H1 (cell line): ENCODE results near the gene CNGA1. TPM values are rescaled to one million over a fixed set of nuclear protein-coding genes. Genes with fewer than 3 reads are reported as not detected.

Experiments
- CTCF ChIA-PET: fragments of 300-600 bp; sonication (Branson Sonifier 250); formaldehyde crosslinking; loops from one replicate; lab custom pipeline; 2021; ENCODE audit not compliant: partially characterized antibody; lab: Charles Lee
- POLR2A ChIA-PET: fragments of 300-600 bp; sonication (Branson Sonifier 250); formaldehyde crosslinking; loops from one replicate; lab custom pipeline; 2021; ENCODE audit warnings: inconsistent platforms; ENCODE audit not compliant: partially characterized antibody; lab: Charles Lee
- DNase-seq, 2 experiments: peaks; one replicate each; pipeline versions ENCODE4 v3.0.0 to v3.0.0-alpha.2; 2010 to 2022; ENCODE audit warnings: low spot score in 2 of 2, low read depth in 1 of 2, mixed read lengths in 1 of 2
- FAIRE-seq: peaks from 2 replicates; lab custom pipeline; 2011; peaks lifted over from hg19 to GRCh38; lab: Jason Lieb, UNC
- H2AFZ ChIP-seq: 2 replicates; pipeline ENCODE4 v1.8.1; 2012; ENCODE audit warnings: low read length, inconsistent platforms
- H2AK5ac ChIP-seq: 2 replicates; pipeline ENCODE4 v1.6.1; 2013; ENCODE audit warnings: low read depth, low read length
- H2BK120ac ChIP-seq: replicated peaks from 2 replicates; pipeline ENCODE3; 2013; ENCODE audit warnings: low read depth, low read length, inconsistent platforms
- H2BK12ac ChIP-seq: 2 replicates; pipeline ENCODE4 v1.6.1; 2013; ENCODE audit warnings: low read depth, low read length
- H2BK15ac ChIP-seq: 2 replicates; pipeline ENCODE4 v1.6.1; 2013; ENCODE audit warnings: low read length
- H2BK20ac ChIP-seq: 2 replicates; pipeline ENCODE4 v1.6.1; 2013; ENCODE audit warnings: low read length
- H2BK5ac ChIP-seq: 2 replicates; pipeline ENCODE4 v1.6.1; 2013; ENCODE audit warnings: low read depth, low read length
- H3K14ac ChIP-seq: 2 replicates; pipeline ENCODE4 v1.6.1; 2013; ENCODE audit warnings: inconsistent platforms; ENCODE audit not compliant: insufficient read length
- H3K18ac ChIP-seq: 2 replicates; pipeline ENCODE4 v1.6.1; 2013; ENCODE audit warnings: low read length; ENCODE audit errors: extremely low read depth
- H3K23ac ChIP-seq: 2 replicates; pipeline ENCODE4 v1.6.1; 2013; ENCODE audit warnings: inconsistent platforms; ENCODE audit not compliant: insufficient read length
- H3K23me2 ChIP-seq: 2 replicates; pipeline ENCODE4 v1.6.1; 2013; ENCODE audit warnings: low read depth, low read length
- H3K27ac ChIP-seq: 2 replicates; pipeline ENCODE4 v1.6.1; 2011; ENCODE audit warnings: low read depth, low read length, inconsistent platforms
- H3K27me3 ChIP-seq, 4 experiments: replicated peaks in 1 of 4; 1 replicate in 1 of 4; 2 replicates in 3 of 4; pipeline versions ENCODE4 v1.6.1 to v1.8.1; 2011 to 2013; ENCODE audit warnings: low read length in 3 of 4, mild to moderate bottlenecking in 3 of 4, inconsistent platforms in 2 of 4, mixed read lengths in 2 of 4, moderate library complexity in 1 of 4; ENCODE audit not compliant: control insufficient read depth in 3 of 4, insufficient read depth in 3 of 4; ENCODE audit errors: extremely low read depth in 1 of 4
- H3K36me3 ChIP-seq, 4 experiments: 2 replicates each; pipeline versions ENCODE4 v1.6.1 to v1.8.1; 2011 to 2013; ENCODE audit warnings: mild to moderate bottlenecking in 4 of 4, low read length in 3 of 4, moderate library complexity in 2 of 4, control low read depth in 1 of 4, inconsistent platforms in 1 of 4; ENCODE audit not compliant: insufficient read depth in 4 of 4, control insufficient read depth in 2 of 4
- H3K4ac ChIP-seq: replicated peaks from 2 replicates; pipeline ENCODE3; 2013; ENCODE audit warnings: low read length, low read depth, mixed read lengths, inconsistent platforms; ENCODE audit not compliant: insufficient read length
- H3K4me1 ChIP-seq, 4 experiments: replicated peaks in 1 of 4; 1 replicate in 1 of 4; 2 replicates in 3 of 4; pipeline versions ENCODE4 v1.6.1 to v1.8.1; 2011 to 2013; ENCODE audit warnings: low read length in 3 of 4, inconsistent platforms in 2 of 4, mixed read lengths in 1 of 4; ENCODE audit not compliant: insufficient read depth in 4 of 4, control insufficient read depth in 3 of 4
- H3K4me2 ChIP-seq, 2 experiments: 2 replicates each; pipeline versions ENCODE4 v1.6.1 to v1.8.1; 2011 to 2013; ENCODE audit warnings: low read depth in 2 of 2, low read length in 2 of 2, control low read depth in 1 of 2, inconsistent platforms in 1 of 2, mild to moderate bottlenecking in 1 of 2; ENCODE audit not compliant: insufficient read depth in 1 of 2
- H3K4me3 ChIP-seq, 4 experiments: fragments of 200-600, 300-600 bp in 1 of 4; sonication (generic), shearing (Covaris generic), sonication (Bioruptor Twin) in 1 of 4; 2 replicates each; pipeline versions ENCODE4 v1.5.1 to v1.8.1; 2011 to 2016; ENCODE audit warnings: low read length in 4 of 4, low read depth in 3 of 4, control low read depth in 2 of 4, inconsistent platforms in 2 of 4, mild to moderate bottlenecking in 2 of 4, mixed read lengths in 1 of 4, moderate library complexity in 1 of 4; ENCODE audit not compliant: insufficient read depth in 2 of 4; ENCODE audit errors: extremely low read depth in 1 of 4
- H3K56ac ChIP-seq: replicated peaks from 2 replicates; pipeline ENCODE3; 2013; ENCODE audit warnings: low read depth, mild to moderate bottlenecking, mixed read lengths, low read length, inconsistent platforms; ENCODE audit not compliant: insufficient read length
- H3K79me1 ChIP-seq: 2 replicates; pipeline ENCODE4 v1.6.1; 2013; ENCODE audit warnings: low read depth, low read length, control low read depth
- H3K79me2 ChIP-seq, 2 experiments: 2 replicates each; pipeline versions ENCODE4 v1.6.1 to v1.8.1; 2012 to 2013; ENCODE audit warnings: low read length in 2 of 2, mild to moderate bottlenecking in 2 of 2, inconsistent platforms in 1 of 2; ENCODE audit not compliant: insufficient read depth in 2 of 2, control insufficient read depth in 1 of 2
- H3K9ac ChIP-seq, 4 experiments: replicated peaks in 1 of 4; 1 replicate in 1 of 4; 2 replicates in 3 of 4; pipeline versions ENCODE4 v1.6.1 to v1.8.1; 2011 to 2013; ENCODE audit warnings: low read depth in 3 of 4, low read length in 3 of 4, control low read depth in 2 of 4, mild to moderate bottlenecking in 2 of 4, moderate library complexity in 2 of 4, inconsistent platforms in 1 of 4; ENCODE audit errors: extremely low read depth in 1 of 4
- H3K9me3 ChIP-seq, 2 experiments: 2 replicates each; pipeline versions ENCODE4 v1.6.1 to v1.8.1; 2012 to 2013; ENCODE audit warnings: mild to moderate bottlenecking in 2 of 2, moderate library complexity in 2 of 2, control low read depth in 1 of 2, inconsistent platforms in 1 of 2, low read depth in 1 of 2, low read length in 1 of 2, mixed read lengths in 1 of 2; ENCODE audit not compliant: insufficient read depth in 2 of 2
- H4K20me1 ChIP-seq, 2 experiments: replicated peaks in 1 of 2; 2 replicates each; pipeline versions ENCODE3 to v1.8.1; 2011 to 2013; ENCODE audit warnings: inconsistent platforms in 2 of 2, low read length in 2 of 2, mild to moderate bottlenecking in 1 of 2; ENCODE audit not compliant: insufficient read depth in 2 of 2, control insufficient read depth in 1 of 2
- H4K5ac ChIP-seq: 2 replicates; pipeline ENCODE4 v1.6.1; 2013; ENCODE audit warnings: low read length, low read depth, mixed read lengths, inconsistent platforms; ENCODE audit not compliant: insufficient read length
- H4K8ac ChIP-seq: 2 replicates; pipeline ENCODE4 v1.8.0; 2013; ENCODE audit warnings: mild to moderate bottlenecking, moderate library complexity, low read length, inconsistent platforms; ENCODE audit not compliant: insufficient read depth; ENCODE audit errors: extremely low read depth
- H4K91ac ChIP-seq: replicated peaks from 2 replicates; pipeline ENCODE3; 2013; ENCODE audit warnings: low read length, mixed read lengths, inconsistent platforms; ENCODE audit not compliant: insufficient read length
- ATF3 ChIP-seq: IDR thresholded peaks from 2 replicates; pipeline ENCODE4 v1.6.1; 2011; ENCODE audit warnings: low read depth, mild to moderate bottlenecking, low read length; ENCODE audit not compliant: insufficient read depth
- BCL11A ChIP-seq, 2 experiments: IDR thresholded peaks; one replicate each; pipeline ENCODE4 v1.6.1; 2011; ENCODE audit warnings: low read depth in 2 of 2, low read length in 2 of 2, mild to moderate bottlenecking in 2 of 2
- CBX8 ChIP-seq: fragments of 300-800, 300-1000 bp; sonication (generic); IDR thresholded peaks from 2 replicates; pipeline ENCODE4 v1.7.1; 2016; ENCODE audit warnings: low read depth, low read length, borderline replicate concordance
- CREB1 ChIP-seq: IDR thresholded peaks from 2 replicates; pipeline ENCODE4 v1.6.1; 2012; ENCODE audit warnings: inconsistent platforms
- EGR1 ChIP-seq: IDR thresholded peaks from 2 replicates; pipeline ENCODE4 v1.6.1; 2011; ENCODE audit warnings: low read depth, low read length, borderline replicate concordance
- FOSL1 ChIP-seq: IDR thresholded peaks from 2 replicates; pipeline ENCODE4 v1.6.1; 2011; ENCODE audit warnings: mild to moderate bottlenecking, low read depth, low read length, moderate library complexity; ENCODE audit not compliant: insufficient read depth
- NRF1 ChIP-seq: IDR thresholded peaks from 2 replicates; pipeline ENCODE4 v1.6.1; 2011; ENCODE audit warnings: mild to moderate bottlenecking, low read depth, low read length, improper control_type of control experiment
- RNF2 ChIP-seq: fragments of 200-900, 300-1000 bp; sonication (generic); IDR thresholded peaks from 2 replicates; pipeline ENCODE4 v1.7.1; 2016; ENCODE audit warnings: borderline replicate concordance, low read depth, mild to moderate bottlenecking, antibody characterized with exemption, low read length; ENCODE audit not compliant: poor library complexity, severe bottlenecking; ENCODE audit errors: missing control alignments
- SP1 ChIP-seq: IDR thresholded peaks from 2 replicates; pipeline ENCODE4 v1.6.1; 2011; ENCODE audit warnings: low read depth, low read length
- TEAD4 ChIP-seq: IDR thresholded peaks from 2 replicates; pipeline ENCODE4 v1.6.1; 2012; ENCODE audit warnings: low read depth, low read length, inconsistent platforms, mixed read lengths
- WGBS, 2 experiments: shearing (Covaris generic) in 1 of 2; methylation state at CpG; one replicate each; pipeline versions ENCODE4 v1.1.6 to v1.1.7; 2013 to 2015; ENCODE audit warnings: low lambda C conversion rate in 2 of 2, mixed read lengths in 2 of 2, inconsistent platforms in 1 of 2, low coverage in 1 of 2, missing lambda C conversion rate in 1 of 2; ENCODE audit not compliant: insufficient replicate concordance in 2 of 2, insufficient coverage in 1 of 2, insufficient read length in 1 of 2; ENCODE audit errors: extremely low coverage in 1 of 2, missing lambda C conversion rate in 1 of 2; 5-methylcytosine and 5-hydroxymethylcytosine counted together
- polyA plus RNA-seq, 7 experiments: library from polyadenylated mRNA; depleted of rRNA in 3 of 7; stranded (reverse) in 5 of 7; unstranded in 2 of 7; fragments of >200 nt in 5 of 7; fragments of 200-250 nt in 2 of 7; gene quantifications; 1 replicate in 5 of 7; 2 replicates in 1 of 7; 4 replicates in 1 of 7; pipeline versions ENCODE4 v1.2.1 to v1.2.3, GENCODE V29; 2011 to 2013; ENCODE audit warnings: missing spikeins in 2 of 7, mixed read lengths in 2 of 7
- total RNA-seq: library from RNA; stranded (reverse); fragmentation: NEBNext Ultra II Directional; extraction: Animal tissue kit (Norgen Biotek cat#: 25700); gene quantifications from 2 replicates; pipeline ENCODE4 v1.2.1, GENCODE V29; 2021
- TF ChIP-seq, protein P1 (sequence below), 3 experiments: IDR thresholded peaks; 1 replicate in 2 of 3; 2 replicates in 1 of 3; pipeline versions ENCODE4 v1.5.1 to v1.6.1; 2011; ENCODE audit warnings: low read length in 3 of 3, mild to moderate bottlenecking in 3 of 3, inconsistent platforms in 2 of 3, low read depth in 1 of 3, moderate library complexity in 1 of 3; ENCODE audit not compliant: insufficient read depth in 1 of 3; ENCODE audit errors: control extremely low read depth in 1 of 3

The CNGA1 gene
- total and polyA plus RNA-seq, 2 of the 8 experiments (the other 6 are each of a cell fraction or from before 2014, with no cell fraction given) = 0.17 to 0.54 TPM

GRCh38 chr4:48047896-48048295 lies 31.4 kb upstream of the CNGA1 start:
- H4K20me1 ChIP-seq = no peaks in the 10 kb centered on the region
- H4K8ac ChIP-seq = no peak overlapping the region
- H2BK120ac ChIP-seq = no peak overlapping the region
- H3K18ac ChIP-seq = no peak overlapping the region
- no peaks in the 10 kb centered on the region for H3K79me1 ChIP-seq
- WGBS, 2 experiments = 100% methylated on average over 1 of the region's 1 CpG; no CpG with 5 or more reads in 1 of the 2 experiments
- no peaks in the 10 kb centered on the region for H3K23me2 ChIP-seq
- ChIA-PET POLR2A (interaction anchor here (0.9 kb wide), 1 partner anchor 11 kb away, joined by 4 read pairs; no protein-coding TSS in a partner anchor), CTCF (interaction anchor here (0.8 to 9.3 kb wide), 4 partner anchors 11 to 115 kb away, joined by 3 to 85 read pairs (median 3); no protein-coding TSS in a partner anchor)
- no peak overlapping the region for H4K91ac ChIP-seq
- FAIRE-seq (no peak), DNase-seq (no peak)
- no peaks in the 10 kb centered on the region for H3K27me3 ChIP-seq
- H3K27ac ChIP-seq = no peak overlapping the region
- H2AFZ ChIP-seq = no peak overlapping the region
- H3K4ac ChIP-seq = no peak overlapping the region
- no peaks in the 10 kb centered on the region; a peak in 1 of 7 replicates for H3K4me1 ChIP-seq
- no peaks in the 10 kb centered on the region for H3K79me2 ChIP-seq
- H3K9ac ChIP-seq = no peak overlapping the region; a peak in 2 of 7 replicates
- H3K14ac ChIP-seq = no peak overlapping the region
- H4K5ac ChIP-seq = no peak overlapping the region
- no peak overlapping the region for H2AK5ac ChIP-seq
- no peak overlapping the region for H3K23ac ChIP-seq
- no peak overlapping the region for H2BK20ac ChIP-seq
- no peak overlapping the region for H2BK5ac ChIP-seq
- no peak overlapping the region for H3K56ac ChIP-seq
- H3K36me3 ChIP-seq = no peaks in the 10 kb centered on the region
- H3K4me3 ChIP-seq = no peak overlapping the region
- H2BK12ac ChIP-seq = no peak overlapping the region
- no peak overlapping the region for H2BK15ac ChIP-seq
- H3K9me3 ChIP-seq = no peaks in the 10 kb centered on the region
- no peak overlapping the region for H3K4me2 ChIP-seq
- TF ChIP-seq SP1 (no peak), TEAD4 (no peak), NRF1 (no peak), ATF3 (no peak), CBX8 (no peak), EGR1 (no peak), CREB1 (no peak), BCL11A (IDR thresholded peaks at IDR 0.05; ENCODE audit: low read depth in 2 of 2, low read length in 2 of 2) (no peak), FOSL1 (no peak), RNF2 (no peak)
- TF ChIP-seq, protein P1, sequence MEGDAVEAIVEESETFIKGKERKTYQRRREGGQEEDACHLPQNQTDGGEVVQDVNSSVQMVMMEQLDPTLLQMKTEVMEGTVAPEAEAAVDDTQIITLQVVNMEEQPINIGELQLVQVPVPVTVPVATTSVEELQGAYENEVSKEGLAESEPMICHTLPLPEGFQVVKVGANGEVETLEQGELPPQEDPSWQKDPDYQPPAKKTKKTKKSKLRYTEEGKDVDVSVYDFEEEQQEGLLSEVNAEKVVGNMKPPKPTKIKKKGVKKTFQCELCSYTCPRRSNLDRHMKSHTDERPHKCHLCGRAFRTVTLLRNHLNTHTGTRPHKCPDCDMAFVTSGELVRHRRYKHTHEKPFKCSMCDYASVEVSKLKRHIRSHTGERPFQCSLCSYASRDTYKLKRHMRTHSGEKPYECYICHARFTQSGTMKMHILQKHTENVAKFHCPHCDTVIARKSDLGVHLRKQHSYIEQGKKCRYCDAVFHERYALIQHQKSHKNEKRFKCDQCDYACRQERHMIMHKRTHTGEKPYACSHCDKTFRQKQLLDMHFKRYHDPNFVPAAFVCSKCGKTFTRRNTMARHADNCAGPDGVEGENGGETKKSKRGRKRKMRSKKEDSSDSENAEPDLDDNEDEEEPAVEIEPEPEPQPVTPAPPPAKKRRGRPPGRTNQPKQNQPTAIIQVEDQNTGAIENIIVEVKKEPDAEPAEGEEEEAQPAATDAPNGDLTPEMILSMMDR (IDR thresholded peaks at IDR 0.05; ENCODE audit: control extremely low read depth in 1 of 3, insufficient read depth in 1 of 3, low read depth in 1 of 3, low read length in 3 of 3) = no peak
